ENCODE data around the gene LKAAEAR1.

The LKAAEAR1 gene

DNA sequence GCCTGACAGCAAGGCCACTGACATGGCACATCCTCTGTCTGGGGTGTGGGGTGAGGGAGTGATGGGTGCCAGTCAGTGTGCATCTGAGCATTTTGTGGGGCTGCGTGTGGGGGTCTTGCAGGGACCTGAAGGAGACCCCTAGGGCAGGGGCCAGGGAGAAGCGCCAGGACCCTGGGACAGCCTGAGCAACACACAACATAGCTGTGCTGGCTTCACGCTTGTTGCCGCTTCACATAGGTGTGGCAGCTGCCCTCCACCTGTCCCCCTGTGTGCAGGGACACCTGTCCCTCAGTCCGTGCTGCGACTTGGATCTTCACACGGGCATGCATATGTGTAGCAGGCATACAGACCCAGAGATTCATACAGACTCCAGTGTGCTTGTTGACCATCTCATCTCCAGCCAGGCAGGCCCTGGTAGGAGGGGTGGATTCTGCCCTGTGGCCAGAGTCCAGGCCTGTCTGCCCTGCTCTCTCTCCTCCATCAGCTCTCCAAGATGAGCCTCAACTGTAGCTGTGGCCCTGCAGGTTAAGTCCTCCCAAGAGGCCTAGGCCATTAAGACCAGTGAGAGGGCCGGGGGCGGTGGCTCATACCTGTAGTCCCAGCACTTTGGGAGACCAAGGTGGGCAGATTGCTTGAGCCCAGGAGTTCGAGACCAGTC, 26.3 kb upstream of the LKAAEAR1 start:
- FAIRE-seq: no peak

DNA sequence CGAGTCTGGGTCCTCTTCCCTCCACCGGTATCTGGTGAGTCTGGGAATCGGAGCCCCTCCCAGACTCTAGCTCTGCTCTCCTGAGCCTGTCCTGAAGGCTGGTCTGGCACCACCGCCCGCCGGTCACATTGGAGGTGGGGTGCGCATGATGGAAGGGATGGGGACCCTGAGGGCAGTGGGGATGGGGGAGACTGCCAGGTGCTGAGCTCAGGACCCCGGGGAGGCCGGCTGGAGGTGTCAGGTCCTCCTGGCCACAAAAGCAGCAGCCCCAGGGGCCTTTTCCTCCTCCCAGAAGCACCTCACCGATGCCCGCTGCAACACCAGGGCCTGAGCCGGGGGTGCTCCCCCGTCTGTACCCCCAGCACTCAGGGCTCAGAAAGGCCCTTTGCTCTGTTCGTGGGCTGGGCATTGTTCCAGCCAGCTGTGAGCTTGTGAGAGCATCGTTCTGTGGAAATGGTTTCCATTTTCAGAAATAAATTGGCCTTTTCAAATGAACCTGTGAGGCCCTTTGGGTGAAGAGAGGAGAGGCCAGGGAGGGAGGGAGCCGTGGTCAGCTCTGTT, 25.7 kb upstream of the LKAAEAR1 start:
- FAIRE-seq: no peak

- no peak for FAIRE-seq
Observed at GRCh38 chr20:64108731-64109681, 24.8 kb upstream of the LKAAEAR1 start.

GRCh38 chr20:64107736-64108457, 23.7 kb upstream of the LKAAEAR1 start:
- FAIRE-seq: no peak

DNA sequence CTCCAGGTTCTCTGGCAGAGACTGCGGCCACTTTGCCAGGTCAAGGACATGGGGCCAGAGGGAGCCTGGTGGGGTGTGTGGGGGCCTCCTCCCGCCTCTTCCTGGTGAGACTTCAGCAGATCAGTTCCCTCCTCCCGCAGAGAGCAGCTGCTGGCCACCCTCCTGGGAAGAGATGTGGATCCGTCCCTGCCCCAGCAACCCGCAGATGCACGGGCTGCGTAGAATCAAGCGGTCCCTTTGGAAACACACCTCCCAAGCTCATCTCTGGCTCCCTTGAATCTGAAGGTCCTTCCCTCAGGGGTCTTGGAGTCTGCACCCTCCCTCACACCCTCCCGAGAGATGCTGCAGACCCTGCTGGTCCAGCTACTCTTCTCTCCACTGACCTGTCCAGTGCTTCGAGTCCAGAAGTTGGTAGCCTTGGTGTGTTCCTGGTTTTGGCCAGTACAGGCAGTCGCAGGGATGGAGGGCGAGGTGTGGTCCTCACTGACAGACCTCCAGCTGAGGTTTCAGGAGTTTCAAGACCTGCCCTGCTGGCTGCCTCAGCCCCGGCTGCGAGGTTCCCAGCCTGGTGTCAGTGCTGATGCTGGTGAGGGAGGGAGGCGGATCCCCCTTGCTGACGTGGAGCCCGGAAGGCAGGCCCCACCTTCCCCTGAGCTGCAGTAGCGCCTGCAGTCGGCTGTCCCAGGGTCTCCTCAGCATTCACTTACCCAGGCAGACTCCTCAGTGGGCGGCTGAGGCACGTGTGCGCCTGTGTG, 23.0 kb upstream of the LKAAEAR1 start, which contains the start of gene NPBWR2:
NPBWR2 (minus strand) TSS at position 585 of the 755 bp plus-strand sequence. CDS start 734 bp downstream, outside the sequence.
- FAIRE-seq: no peak

DNA sequence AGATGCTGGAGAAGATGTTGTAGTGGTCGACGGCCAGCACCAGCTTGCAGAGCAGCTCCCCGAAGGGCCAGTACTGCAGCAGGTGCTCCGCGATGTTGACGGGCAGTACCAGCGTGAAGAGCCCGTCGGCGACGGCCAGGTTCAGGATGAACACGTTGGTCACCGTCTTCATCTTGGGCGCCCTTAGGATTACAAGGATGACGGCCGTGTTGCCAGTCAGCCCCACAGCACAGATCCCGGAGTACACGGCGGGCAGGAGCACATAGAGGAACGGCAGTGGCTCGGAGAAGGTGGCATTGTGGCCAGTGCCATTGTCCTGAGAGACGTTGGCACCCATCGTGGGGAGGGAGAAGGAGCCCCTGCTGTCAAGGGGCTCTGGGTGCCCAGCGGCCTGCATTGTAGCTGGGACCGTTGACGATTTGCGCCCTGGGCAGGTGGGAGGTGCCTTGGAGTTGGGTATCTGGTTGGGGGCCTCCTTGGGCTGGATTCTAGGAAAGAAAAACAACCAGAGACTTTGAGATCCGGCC, 22.3 kb upstream of the LKAAEAR1 start:
- FAIRE-seq: no peak

- FAIRE-seq: no peak
Observed at GRCh38 chr20:64105846-64106434, 21.7 kb upstream of the LKAAEAR1 start.

DNA sequence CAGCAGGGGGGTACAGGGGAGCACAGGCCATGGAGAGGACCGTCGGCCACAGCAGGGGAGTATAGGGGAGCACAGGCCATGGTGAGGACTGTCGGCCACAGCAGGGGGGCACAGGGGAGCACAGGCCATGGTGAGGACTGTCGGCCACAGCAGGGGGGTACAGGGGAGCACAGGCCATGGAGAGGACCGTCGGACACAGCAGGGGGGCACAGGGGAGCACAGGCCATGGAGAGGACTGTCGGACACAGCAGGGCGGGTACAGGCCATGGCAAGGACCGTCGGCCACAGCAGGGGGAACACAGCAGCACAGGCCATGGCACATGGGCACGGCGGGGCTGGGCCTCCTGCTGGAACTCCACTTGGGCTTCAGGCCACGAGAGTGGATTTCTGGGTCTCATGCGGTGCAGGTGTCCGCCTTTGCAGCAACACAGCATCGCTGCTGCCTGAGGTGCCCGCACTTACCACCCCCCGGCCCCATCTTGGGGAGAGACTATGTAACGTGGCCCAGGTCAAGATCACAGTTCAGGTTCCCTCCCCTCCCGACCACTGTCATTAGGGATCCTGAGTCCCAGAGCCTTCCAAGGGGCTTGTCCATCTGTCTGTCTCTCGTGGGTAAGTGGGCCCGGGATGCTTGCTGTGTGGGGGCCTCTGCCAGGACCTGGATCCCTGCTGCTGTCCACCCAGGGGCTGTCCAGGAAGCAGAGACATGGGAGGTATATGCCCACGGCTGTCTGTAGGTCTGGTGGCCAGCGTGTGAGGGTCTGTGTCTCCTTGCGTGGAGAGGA, 20.7 kb upstream of the LKAAEAR1 start:
- FAIRE-seq: no peak

GRCh38 chr20:64103871-64104666, 19.9 kb upstream of the LKAAEAR1 start:
- no peak for FAIRE-seq

DNA sequence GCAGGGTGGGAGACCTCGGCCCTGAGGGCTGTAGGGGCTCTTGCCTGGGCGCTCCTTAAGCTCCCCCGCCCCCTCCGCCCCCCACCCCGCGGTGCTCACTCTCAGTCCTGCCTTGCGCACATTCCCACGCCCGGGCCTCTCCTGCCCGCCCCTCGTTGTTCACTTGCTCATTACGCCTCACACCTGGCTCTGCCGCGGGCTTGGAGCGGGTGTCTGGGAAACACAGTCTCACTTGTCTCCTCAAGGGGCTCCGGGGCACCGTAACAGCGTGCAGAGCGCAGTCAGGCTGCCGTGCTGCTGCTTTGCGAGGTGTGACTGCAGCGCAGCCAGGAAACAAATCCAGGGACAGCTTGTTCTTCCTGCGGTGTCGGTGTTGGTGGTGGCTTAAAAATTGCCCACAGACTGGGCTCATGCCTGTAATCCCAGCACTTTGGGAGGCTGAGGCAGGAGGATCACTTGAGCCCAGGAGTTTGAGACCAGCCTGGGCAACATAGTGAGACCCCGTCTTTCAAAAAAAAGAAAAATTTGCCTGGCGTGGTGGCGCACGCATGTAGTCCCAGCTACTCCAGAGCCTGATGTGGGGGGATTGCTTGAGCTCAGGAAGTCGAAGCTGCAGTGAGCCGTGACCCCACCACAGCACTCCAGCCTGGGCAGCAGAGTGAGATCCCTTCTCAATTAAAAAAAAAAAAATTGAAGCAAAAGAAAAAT, 18.6 kb upstream of the LKAAEAR1 start:
- FAIRE-seq: no peak

DNA sequence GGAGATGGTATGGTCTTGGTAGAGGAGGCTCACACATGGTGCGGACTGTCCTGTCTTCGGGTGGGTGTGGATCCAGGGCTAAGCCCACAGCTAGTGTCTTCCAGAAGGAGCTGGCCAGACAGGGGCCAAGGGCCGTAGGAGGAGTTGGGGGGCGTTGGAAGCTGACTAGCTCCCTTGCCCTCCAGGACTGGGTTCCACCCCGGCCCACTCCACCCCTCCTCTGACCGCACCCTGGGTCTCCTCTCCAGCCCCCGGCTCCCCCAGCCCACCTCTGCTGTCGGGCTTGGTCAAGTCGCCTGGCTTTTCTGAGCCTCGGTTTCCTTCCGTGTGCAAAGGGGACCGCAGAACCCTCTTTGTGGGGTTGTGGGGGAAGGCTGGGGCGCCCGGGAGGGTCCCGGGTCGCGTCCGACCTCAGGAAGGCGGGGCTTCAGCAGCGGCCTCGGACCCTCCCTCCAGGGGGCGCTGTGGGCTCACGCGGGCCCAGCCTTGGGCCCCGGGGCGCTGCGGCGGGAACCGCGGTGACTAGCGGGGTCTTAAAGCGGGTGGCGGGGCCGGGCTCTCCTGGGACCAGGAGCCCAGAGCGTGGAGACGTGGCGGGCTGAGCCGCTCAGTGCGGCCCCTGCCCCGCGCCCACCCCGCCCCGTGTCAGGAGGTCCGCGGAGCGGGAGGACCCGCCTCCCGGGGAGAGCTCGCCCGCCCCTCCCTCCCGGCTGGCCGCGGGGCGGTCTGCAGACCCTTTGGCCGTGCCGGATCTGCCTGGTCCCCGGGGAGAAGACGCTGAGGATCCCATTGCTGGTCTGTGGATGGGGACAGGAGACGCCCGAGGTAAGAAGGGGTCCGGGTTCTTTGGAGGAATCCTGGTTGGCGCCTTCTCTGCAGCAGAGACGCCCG, 17.8 kb upstream of the LKAAEAR1 start:
- no peak for FAIRE-seq

DNA sequence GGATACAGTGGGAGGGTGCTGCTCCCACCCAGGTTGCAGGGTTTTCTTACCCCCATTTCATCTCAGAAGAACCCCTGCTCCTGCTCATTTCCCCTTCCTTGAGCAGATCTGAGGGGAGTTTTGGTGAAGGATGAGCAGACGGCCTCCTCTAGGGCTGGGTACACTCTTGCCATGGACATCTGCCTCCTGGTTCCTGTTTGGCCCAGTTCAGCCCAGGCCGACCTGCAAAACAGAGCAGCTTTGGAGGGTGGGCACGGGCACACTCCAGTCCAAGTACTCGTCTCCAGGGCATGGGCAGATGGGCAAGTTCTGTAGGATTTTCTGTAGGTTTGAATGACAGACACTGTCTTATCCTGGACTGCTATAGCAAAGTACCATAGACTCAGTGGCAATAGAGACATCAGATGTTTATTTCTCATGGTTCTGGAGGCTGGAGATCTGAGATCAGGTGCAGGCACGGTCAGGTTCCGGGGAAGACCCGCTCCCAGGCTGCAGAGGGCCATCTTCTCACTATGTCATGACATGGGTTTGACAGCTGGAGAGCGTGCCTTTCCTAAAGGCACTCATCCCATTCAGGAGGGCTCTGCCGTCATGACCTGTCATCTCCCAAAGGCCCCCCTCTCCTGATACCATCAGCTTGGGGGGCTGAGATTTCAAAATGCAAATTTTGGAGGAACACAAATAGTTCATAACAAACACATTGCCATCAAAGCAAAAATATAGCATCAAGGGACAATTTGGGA, 16.9 kb upstream of the LKAAEAR1 start:
- FAIRE-seq: no peak

- no peak for FAIRE-seq
Observed at GRCh38 chr20:64100566-64100888, 16.3 kb upstream of the LKAAEAR1 start.

- FAIRE-seq: no peak
Observed at GRCh38 chr20:64099880-64100565, 15.8 kb upstream of the LKAAEAR1 start.

- FAIRE-seq: no peak
Observed at GRCh38 chr20:64099086-64099786, 15.0 kb upstream of the LKAAEAR1 start.

GRCh38 chr20:64098471-64099013, 14.3 kb upstream of the LKAAEAR1 start:
- no peak for FAIRE-seq
